ENCODE results near the gene TMEM250. TPM values are rescaled to one million over a fixed set of nuclear protein-coding genes. Genes with fewer than 3 reads are reported as not detected.

The TMEM250 gene
- total and polyA plus RNA-seq, 9 of the 15 experiments (the other 6 are each of a cell fraction or from before 2014, with no cell fraction given), result 0.32 to 44.6 (median 12.2) TPM

DNA sequence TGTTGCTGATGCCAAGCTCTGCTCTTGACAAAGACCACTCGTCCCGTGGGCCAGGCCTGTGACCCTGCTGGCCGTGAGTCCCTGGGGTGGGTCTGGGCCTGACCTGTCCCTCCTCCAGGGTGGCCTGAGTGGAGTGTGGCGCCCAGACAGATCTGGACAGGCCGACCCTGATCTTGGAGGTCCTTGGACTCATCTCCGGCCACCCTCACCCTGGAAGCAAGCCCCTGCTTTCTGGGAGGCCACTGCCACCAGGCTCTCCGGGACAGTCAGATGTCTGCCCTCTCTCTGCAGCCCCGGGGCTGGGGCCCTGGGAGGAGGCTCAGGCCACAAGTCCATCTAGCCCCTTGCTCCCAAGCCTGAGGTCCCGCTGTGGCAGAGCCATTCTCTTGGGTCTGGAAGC lies 31.2 kb upstream of the TMEM250 start:
- in situ Hi-C loops (cut with MboI) (no loop called here), intact Hi-C loops (cut with micrococcal nuclease) (no loop called here)
- Histone ChIP-seq H3K9me3 (replicated peaks; ENCODE audit: control insufficient read depth, insufficient read depth, low read depth, low read length) (no peaks in the 10 kb centered on the region), H3K9me1 (ENCODE audit: control insufficient read depth, insufficient read depth, low read length) (peaks cover 2% of the 10 kb centered on the region), H3K4me2 (ENCODE audit: insufficient read depth, low read length) (no peak overlapping the region), H3K36me3 (ENCODE audit: control insufficient read depth, insufficient read depth, low read length) (no peaks in the 10 kb centered on the region), H3K27ac (ENCODE audit: extremely low read depth, low read depth, low read length) (no peak overlapping the region), H3K4me3 (no peak overlapping the region), H3K9ac (ENCODE audit: insufficient read depth in 1 of 2, low read depth in 2 of 2, low read length in 2 of 2) (0 out of 4 replicates have a peak overlapping the region, but pooled peaks of 1 of the 2 experiments have one; percentile 20), H3K27me3 (ENCODE audit: control insufficient read depth in 2 of 2, insufficient read depth in 2 of 2, low read length in 2 of 2) (peaks cover 22 to 45% of the 10 kb centered on the region in 2 experiments; a peak in 4 of 5 replicates), H2AFZ (ENCODE audit: low read depth, low read length) (no peak overlapping the region), H3K79me2 (ENCODE audit: control insufficient read depth, insufficient read depth, low read length) (no peaks in the 10 kb centered on the region), H3K4me1 (replicated peaks in 1 of 2; ENCODE audit: control insufficient read depth in 2 of 2, insufficient read depth in 2 of 2, low read length in 2 of 2) (peaks cover 0 to 52% of the 10 kb centered on the region in 2 experiments; a peak in 2 of 5 replicates), H4K20me1 (replicated peaks; ENCODE audit: control insufficient read depth, insufficient read depth, low read length) (peaks cover 4% of the 10 kb centered on the region)
- FAIRE-seq (no peak), DNase-seq (ENCODE audit: extremely low read depth in 1 of 4, low spot score in 3 of 4) (no peak), ATAC-seq (no peak)
- TF ChIP-seq, protein P1, sequence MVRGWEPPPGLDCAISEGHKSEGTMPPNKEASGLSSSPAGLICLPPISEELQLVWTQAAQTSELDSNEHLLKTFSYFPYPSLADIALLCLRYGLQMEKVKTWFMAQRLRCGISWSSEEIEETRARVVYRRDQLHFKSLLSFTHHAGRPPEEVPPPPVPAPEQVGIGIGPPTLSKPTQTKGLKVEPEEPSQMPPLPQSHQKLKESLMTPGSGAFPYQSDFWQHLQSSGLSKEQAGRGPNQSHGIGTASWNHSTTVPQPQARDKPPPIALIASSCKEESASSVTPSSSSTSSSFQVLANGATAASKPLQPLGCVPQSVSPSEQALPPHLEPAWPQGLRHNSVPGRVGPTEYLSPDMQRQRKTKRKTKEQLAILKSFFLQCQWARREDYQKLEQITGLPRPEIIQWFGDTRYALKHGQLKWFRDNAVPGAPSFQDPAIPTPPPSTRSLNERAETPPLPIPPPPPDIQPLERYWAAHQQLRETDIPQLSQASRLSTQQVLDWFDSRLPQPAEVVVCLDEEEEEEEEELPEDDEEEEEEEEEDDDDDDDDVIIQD (CRISPR knock-in tag; IDR thresholded peaks at IDR 0.05), result no peak
- TF ChIP-seq SNRNP70 (optimal IDR thresholded peaks at IDR 0.05; ENCODE audit: low read depth, low read length) (no peak), ZNF232 (CRISPR knock-in tag; IDR thresholded peaks at IDR 0.05) (no peak), FOS (IDR thresholded peaks at IDR 0.05; ENCODE audit: extremely low read depth, insufficient read length) (no peak), MIER1 (IDR thresholded peaks at IDR 0.05; ENCODE audit: low read depth) (no peak), CBX3 (IDR thresholded peaks at IDR 0.05; ENCODE audit: borderline replicate concordance in 1 of 2, low read length in 2 of 2) (no peak), MCM2 (IDR thresholded peaks at IDR 0.05; ENCODE audit: low read depth) (no peak), SAFB (IDR thresholded peaks at IDR 0.05; ENCODE audit: borderline replicate concordance, low read depth, low read length) (no peak), ZKSCAN1 (IDR thresholded peaks at IDR 0.05; ENCODE audit: low read depth, low read length) (no peak), DDX20 (tag; IDR thresholded peaks at IDR 0.05; ENCODE audit: low read depth) (no peak), CBX1 (IDR thresholded peaks at IDR 0.05; ENCODE audit: low read depth) (no peak)
- TF ChIP-seq, protein P2, sequence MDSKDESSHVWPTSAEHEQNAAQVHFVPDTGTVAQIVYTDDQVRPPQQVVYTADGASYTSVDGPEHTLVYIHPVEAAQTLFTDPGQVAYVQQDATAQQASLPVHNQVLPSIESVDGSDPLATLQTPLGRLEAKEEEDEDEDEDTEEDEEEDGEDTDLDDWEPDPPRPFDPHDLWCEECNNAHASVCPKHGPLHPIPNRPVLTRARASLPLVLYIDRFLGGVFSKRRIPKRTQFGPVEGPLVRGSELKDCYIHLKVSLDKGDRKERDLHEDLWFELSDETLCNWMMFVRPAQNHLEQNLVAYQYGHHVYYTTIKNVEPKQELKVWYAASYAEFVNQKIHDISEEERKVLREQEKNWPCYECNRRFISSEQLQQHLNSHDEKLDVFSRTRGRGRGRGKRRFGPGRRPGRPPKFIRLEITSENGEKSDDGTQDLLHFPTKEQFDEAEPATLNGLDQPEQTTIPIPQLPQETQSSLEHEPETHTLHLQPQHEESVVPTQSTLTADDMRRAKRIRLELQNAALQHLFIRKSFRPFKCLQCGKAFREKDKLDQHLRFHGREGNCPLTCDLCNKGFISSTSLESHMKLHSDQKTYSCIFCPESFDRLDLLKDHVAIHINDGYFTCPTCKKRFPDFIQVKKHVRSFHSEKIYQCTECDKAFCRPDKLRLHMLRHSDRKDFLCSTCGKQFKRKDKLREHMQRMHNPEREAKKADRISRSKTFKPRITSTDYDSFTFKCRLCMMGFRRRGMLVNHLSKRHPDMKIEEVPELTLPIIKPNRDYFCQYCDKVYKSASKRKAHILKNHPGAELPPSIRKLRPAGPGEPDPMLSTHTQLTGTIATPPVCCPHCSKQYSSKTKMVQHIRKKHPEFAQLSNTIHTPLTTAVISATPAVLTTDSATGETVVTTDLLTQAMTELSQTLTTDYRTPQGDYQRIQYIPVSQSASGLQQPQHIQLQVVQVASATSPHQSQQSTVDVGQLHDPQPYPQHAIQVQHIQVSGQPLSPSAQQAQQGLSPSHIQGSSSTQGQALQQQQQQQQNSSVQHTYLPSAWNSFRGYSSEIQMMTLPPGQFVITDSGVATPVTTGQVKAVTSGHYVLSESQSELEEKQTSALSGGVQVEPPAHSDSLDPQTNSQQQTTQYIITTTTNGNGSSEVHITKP (IDR thresholded peaks at IDR 0.05; ENCODE audit: partially characterized antibody), result no peak
- WGBS (ENCODE audit: insufficient coverage, low coverage, missing lambda C conversion rate), result 17% methylated on average over 8 of the region's 9 CpGs
- ChIA-PET CTCF (ENCODE audit: low intra/inter-chr PET ratio) (no interaction called here), POLR2A (no interaction called here)
- BruUV-seq (replicated peaks), result no TSS peak
